CD4-positive, alpha-beta T cell treated with Interleukin-4 for 1 hour (primary cell): Measurements from ENCODE around the gene PLD4.
"Not testable (repeated sequence)": the region's sequence is repeated elsewhere in the genome, so short reads cannot be mapped to it uniquely, and the experiment has no call there.

Source experiments
- DNase-seq, 2 donors: peaks; one replicate each; pipeline ENCODE4 v3.0.0-alpha.2; 2020 to 2022

Gene PLD4

GRCh38 chr14:104924421-104925213 is at the start of gene PLD4:
Gene PLD4 (plus strand): TSS chr14:104924879. CDS start chr14:104927141, 2,262 bp downstream.
- peak in 1 of 2 donors; percentile 43 for DNase-seq

DNA sequence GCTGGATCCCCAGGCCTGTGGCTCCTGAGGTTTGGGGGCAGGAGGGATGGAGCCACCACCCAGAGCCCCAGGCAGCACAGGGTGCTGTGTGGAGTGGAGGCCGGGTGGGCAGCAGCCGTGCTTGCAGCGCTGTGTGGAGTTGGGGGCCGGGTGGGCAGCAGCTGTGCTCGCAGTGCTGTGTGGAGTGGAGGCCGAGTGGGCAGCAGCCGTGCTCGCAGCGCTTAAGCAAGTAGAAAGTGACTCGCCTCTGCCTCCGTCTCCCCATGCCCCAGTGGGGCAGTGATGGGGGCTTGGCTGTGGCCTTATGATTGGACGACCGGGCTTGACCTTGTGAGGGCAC is 49.3 kb upstream of the PLD4 start:
- DNase-seq, result no peak

GRCh38 chr14:104875811-104876210 is 48.9 kb upstream of the PLD4 start:
- DNase-seq, result no peak

DNA sequence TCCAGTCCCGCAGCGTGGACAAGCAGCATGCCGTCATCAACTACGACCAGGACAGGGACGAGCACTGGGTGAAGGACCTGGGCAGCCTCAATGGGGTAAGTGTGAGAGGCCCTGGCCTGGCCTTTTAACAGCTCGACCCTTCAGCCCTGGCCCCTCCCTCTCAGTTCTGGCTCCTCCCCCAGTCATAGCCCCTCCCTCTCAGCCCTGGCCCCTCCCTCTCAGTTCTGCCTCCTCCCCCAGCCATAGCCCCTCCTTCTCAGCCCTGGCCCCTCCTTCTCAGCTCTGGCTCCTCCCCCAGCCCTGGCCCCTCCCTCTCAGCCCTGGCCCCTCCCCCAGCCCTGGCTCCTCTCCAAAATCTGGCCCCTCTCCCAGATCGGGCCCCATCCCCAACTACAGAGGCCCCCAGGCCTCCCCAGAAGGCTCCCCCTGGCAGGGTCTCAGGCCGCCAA is 48.4 kb upstream of the PLD4 start:
- DNase-seq, result peak; percentile 18 to 35

- no peak for DNase-seq
These were observed 47.4 kb upstream of the PLD4 start for GRCh38 chr14:104877066-104877805.

GRCh38 chr14:104877806-104878550 is 46.7 kb upstream of the PLD4 start:
- DNase-seq, result no peak

- no peak for DNase-seq
These were observed 46.1 kb upstream of the PLD4 start for GRCh38 chr14:104878582-104878981.

DNA sequence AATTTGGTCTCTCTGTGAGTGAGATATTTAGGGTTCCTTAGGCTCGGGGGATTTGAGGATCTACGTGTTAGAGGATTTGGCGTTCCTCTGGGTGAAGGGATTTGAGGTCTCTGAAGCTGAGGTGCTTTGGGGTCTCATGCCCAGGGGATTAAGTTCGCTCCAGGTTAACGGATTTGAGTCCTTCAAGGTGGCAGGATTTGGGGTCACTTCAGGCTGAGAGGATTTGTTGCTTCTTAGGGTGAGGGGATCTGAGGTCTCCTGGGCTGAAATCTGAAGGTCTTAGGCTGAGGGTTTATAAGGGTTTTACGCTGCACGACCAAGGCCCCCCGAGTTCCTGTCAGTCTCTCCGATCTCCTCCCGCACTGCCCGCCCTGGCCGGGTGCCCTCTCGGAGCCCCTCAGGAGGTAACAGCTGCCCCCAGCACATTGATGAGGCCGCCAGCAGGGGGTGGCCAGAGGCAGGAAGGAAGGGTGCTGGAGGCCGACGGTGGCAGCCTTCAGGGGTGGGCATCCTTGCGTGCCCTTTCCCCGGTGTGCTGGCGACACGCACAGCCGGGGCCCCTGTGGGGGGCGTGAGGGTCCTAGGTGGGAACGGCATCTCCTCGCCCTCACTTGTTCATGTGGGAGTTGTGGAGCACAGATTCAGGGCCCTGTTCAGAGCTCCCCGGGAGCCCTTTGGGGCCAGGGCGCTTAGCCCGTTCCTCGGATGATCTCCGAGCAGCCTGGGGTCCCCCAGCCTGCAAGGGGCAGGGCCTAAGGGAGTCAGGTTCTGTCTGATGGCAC is 45.3 kb upstream of the PLD4 start:
- no peak for DNase-seq

DNA sequence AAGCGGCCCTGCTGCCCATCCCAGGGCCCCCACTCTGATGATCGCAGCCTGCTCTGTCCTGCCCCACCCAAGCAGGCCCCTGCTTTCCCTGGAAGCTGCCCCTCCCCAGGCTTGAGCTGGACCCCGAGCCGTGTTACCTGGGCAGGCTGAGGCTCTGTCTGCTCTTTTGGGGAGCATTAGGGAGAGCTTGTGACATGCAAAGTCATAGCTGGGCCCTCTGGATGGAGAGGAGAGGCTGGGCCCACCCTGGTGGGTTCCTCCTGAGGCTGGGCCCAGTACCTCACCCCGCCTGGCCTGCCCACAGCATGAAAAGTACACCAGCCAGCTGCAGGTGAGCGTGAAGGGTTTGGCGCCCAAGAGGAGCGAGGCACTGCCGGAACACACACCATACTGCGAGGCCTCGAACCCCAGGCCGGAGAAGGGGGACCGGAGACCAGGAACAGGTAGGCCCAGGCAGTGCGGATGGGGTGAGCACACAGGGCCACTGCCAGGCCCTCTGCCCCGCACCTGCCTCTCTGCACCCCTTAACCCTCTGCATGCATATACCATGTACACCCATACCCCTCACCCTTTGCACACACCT is 44.6 kb upstream of the PLD4 start:
- DNase-seq, result no peak

- no peak for DNase-seq
These were observed 44.0 kb upstream of the PLD4 start for GRCh38 chr14:104880584-104881210.

GRCh38 chr14:104881369-104881979 is 43.2 kb upstream of the PLD4 start:
- DNase-seq, result no peak

- DNase-seq, result no peak
These were observed 42.2 kb upstream of the PLD4 start for GRCh38 chr14:104882325-104882973.

DNA sequence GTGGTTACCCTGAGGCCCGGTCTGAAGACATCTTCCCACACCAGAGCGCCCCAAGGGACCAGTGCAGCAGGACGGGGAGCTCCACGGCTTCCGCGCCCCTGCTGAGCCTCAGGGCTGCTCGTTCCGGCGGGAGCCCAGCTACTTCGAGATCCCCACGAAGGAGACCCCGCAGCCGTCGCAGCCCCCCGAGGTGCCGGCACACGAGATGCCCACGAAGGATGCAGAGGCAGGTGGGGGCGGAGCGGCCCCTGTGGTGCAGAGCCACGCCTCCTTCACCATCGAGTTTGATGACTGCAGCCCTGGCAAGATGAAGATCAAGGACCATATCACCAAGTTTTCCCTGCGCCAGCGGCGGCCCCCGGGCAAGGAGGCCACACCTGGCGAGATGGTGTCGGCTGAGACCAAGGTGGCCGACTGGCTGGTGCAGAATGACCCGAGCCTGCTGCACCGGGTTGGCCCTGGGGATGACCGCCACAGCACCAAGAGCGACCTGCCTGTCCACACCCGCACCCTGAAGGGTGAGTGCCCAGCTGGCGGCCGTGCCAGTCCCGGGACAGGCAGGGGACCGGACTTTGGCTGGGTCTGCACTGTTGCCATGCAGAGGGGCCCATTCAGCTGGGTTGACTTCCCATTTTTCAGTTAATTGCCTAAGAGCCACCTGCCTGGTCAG is 41.6 kb upstream of the PLD4 start:
- no peak for DNase-seq

DNA sequence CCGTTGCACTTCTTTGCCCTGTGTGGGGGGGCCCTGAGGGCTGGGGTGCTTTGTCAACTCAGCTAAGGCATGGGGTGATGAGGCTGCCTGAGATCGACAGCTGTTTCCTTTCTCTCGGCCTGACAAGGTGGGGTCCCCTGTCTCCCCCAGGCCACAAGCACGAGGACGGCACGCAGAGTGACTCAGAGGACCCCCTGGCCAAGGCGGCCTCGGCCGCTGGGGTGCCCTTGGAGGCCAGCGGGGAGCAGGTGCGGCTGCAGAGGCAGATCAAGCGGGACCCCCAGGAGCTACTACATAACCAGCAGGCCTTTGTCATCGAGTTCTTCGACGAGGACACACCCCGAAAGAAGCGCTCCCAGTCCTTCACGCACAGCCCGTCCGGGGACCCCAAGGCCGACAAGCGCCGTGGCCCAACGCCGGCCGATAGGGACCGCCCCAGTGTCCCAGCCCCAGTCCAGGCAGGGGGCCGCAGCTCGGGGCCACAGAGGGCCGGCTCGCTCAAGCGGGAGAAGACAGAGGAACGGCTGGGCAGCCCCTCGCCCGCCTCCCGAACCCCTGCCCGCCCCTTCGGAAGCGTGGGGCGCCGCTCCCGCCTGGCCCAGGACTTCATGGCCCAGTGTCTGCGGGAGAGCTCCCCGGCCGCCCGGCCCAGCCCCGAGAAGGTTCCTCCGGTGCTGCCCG is 40.9 kb upstream of the PLD4 start:
- DNase-seq, result no peak

GRCh38 chr14:104884381-104884780 is 40.3 kb upstream of the PLD4 start:
- not testable (repeated sequence) for DNase-seq

- DNase-seq, result no peak
These were observed 39.4 kb upstream of the PLD4 start for GRCh38 chr14:104885031-104885972.

DNA sequence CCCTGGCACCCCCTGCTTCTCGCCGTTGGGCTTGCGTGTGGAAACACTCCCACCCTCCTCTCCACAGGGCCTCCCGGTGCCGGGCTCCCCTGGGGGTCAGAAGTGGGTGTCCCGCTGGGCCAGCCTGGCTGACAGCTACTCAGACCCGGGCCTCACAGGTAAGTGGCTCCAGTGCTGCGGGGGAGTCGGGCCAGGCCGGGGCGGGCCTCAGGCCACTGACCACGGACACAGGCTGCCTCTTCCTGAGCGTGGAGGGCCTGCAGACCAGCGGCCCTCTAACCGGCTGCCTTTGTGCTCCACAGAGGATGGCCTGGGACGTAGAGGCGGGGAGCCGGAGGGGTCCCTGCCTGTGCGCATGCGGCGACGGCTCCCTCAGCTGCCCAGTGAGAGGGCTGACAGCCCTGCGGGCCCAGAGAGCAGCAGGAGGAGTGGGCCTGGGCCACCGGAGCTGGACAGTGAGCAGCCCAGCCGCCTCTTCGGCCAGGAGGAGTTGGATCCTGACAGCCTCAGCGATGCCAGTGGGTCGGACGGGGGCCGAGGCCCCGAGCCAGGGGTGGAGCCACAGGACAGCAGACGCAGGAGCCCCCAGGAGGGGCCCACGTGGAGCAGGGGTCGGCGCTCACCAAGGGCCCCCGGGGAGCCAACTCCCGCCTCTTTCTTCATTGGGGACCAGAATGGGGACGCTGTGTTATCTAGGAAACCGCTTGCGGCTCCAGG is 38.5 kb upstream of the PLD4 start:
- no peak for DNase-seq
